ENCODE measurements around the gene PHC2.

Gene PHC2

DNA sequence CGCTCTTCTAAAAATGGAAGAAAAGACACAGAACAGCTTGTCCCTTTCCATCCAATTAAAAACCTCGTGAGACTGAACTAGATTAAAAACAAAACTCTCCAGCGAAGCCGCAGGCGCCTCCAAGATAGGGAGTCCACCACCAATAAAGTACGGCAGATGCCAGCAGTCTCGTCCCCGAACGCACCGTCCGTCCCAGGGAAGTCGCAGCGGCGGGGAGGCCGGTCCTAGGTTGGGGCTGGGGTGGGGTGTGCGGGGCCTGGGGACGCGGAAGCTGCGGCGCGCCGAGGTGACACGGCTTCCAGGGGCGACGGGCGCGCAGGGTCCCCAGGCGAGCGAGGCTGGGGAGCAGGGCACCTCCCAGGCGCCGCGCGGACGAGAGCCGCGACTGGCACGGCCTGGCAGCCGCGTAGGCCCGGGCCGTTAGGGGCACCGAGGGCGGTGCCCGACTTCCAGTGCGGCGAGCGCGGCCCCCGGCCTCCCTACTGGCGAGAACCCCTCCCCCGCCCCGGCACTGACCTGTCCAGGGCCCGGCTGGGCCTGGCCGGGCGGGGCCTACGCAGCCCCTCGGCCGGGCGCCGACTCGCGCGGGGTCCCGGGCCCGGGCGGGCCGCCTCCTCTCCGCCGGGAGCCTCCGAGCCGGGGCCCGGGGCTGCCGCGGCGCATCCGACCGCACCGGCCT is 81.7 kb downstream of the PHC2 start:
- DNase-seq (ENCODE audit: low read depth), result peak; percentile 43

GRCh38 chr1:33348676-33349080 is 82.2 kb downstream of the PHC2 start:
- peak; percentile 34 for DNase-seq (ENCODE audit: low read depth)

DNA sequence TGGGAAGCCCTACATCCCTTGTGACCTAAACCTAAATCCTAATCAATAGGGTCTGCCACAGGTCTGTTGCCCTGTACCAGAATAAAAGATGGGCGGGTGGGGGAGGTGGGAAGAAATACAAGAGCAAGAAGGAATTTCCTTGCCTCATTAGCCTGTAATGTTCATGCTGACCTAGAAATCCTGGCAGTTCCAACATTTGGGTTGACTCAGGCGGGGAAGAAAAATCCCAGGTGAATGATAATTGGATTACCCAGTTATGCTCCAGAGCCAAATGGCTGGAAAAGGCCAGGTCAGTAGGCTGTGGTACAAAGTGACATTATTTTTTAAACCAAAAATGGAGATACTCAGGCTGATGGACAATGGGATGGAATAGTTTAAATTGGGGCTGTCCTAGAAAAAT is 82.7 kb downstream of the PHC2 start:
- peak; percentile 62 for DNase-seq (ENCODE audit: low read depth)

DNA sequence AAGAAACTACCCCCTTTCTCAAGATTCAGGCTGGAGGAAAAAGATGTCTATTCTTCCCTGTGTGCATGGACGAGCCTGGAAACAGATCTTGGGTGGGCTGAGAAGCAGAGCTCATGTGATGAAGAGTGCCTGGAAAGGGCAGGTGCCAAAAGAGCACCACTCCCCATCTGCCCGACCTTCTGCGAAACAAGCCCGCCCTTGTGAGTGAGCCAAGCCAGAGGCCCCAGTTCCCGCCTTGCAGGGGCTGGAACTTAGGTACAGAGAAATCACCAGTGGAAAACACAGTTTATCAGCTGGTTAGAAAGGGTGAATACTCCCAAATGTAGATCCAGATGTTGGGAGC is 83.3 kb downstream of the PHC2 start:
- peak; percentile 37 for DNase-seq (ENCODE audit: low read depth)

DNA sequence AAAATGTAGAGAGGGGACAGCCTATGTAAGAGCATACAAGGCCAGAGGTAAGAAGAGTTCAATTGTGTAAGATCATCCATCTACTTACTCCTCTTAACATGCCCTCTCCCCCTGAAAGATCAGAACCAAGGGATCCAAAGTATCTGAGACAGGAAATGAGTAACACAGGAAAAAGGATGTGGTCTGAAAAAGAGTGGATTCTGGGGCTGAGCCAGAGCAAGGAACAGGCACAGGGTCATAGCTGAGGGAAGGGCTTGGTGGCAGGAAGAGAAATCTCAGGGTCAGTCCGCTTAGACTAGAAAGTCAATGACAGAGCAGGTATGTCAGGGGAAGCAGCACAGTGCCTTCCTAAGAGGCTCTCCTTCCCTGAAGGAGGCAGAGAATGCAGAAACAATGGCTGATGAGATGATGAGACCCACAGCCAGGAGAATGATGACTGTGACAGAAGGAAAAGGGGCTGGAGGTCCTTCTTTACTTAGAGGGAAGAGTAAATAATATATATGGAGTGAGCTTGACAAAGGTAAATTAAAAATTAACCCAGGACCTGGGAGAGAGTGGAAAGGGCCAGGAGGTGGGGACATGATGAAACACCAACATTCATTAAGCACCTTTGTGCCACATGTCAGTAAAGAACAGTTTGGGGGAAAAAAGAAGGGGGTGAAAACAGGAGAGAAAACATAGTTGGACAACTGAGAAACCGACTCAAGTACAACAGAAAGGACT is 83.8 kb downstream of the PHC2 start:
- DNase-seq (ENCODE audit: low read depth), result peak; percentile 97

DNA sequence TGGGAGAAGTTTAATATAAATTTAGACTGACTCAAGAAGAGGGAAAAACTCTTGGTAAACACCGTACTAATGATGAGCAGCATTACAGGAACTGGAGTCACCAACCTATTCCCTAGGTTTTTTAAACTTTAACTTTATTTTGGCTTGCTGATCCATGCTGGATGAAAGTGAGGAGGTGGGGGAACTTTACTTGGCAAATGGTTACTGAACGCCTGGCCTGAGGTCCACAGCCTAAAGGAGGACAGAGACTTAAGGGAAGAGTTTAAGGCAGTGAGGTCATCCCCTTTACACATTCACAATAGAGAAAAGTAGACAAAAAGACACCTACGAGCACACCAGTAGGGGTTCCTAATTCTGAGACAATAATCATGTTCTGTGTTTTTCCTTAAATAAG is 84.4 kb downstream of the PHC2 start:
- no peak for DNase-seq (ENCODE audit: low read depth)

- peak; percentile 61 for DNase-seq (ENCODE audit: low read depth)
These were observed 85.9 kb downstream of the PHC2 start for GRCh38 chr1:33344896-33345560.

- no peak for DNase-seq (ENCODE audit: low read depth)
These were observed 87.4 kb downstream of the PHC2 start for GRCh38 chr1:33343539-33343938.

- DNase-seq (ENCODE audit: low read depth), result peak; percentile 98
These were observed 88.7 kb downstream of the PHC2 start for GRCh38 chr1:33342041-33342723.

GRCh38 chr1:33341190-33341589 is 89.7 kb downstream of the PHC2 start:
- peak; percentile 57 for DNase-seq (ENCODE audit: low read depth)

- no peak for DNase-seq (ENCODE audit: low read depth)
These were observed 91.5 kb downstream of the PHC2 start for GRCh38 chr1:33339413-33339812.

DNA sequence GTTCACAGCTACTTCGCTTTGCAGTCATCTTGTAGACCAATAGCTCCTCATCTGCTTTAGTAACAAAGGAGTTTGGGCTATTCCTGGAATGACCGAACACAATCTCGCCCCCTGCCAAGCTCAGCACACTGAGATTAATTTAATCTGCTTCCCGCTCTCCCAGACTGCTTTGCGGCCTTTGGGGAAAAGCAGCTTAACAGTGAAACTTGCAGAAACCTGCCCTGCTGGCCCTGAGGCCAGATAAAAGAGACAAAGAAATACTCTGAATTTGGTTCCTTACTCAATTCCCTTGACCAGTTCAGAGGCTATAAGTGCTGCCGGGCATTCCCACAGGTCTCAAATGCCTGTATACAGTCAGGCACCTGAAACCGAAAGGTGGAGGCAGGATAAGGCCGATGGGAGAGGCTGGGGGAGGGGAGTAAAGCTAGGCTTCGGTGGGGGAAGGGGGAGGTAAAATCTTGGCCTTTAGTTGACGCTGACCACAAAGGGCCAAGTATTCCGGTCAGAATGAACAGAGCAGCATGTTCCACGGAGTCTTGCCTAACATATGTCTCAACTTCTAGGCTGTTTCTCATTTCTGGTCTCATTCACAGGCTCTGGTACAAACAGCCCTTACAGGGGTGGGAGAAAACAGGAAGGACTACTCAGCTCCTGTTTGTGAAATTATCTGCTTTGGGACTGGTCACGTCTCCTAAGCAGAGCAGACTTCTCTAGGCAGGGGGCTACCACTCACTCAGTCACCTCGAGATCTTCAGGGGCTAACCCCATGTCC is 92.3 kb downstream of the PHC2 start:
- peak; percentile 88 for DNase-seq (ENCODE audit: low read depth)

GRCh38 chr1:33338048-33338439 is 92.9 kb downstream of the PHC2 start:
- DNase-seq (ENCODE audit: low read depth), result peak; percentile 82

GRCh38 chr1:33337441-33337840 is 93.5 kb downstream of the PHC2 start:
- DNase-seq (ENCODE audit: low read depth), result no peak

- no peak for DNase-seq (ENCODE audit: low read depth)
These were observed 94.3 kb downstream of the PHC2 start for GRCh38 chr1:33336580-33336979.

- DNase-seq (ENCODE audit: low read depth), result no peak
These were observed 95.9 kb downstream of the PHC2 start for GRCh38 chr1:33335020-33335419.

DNA sequence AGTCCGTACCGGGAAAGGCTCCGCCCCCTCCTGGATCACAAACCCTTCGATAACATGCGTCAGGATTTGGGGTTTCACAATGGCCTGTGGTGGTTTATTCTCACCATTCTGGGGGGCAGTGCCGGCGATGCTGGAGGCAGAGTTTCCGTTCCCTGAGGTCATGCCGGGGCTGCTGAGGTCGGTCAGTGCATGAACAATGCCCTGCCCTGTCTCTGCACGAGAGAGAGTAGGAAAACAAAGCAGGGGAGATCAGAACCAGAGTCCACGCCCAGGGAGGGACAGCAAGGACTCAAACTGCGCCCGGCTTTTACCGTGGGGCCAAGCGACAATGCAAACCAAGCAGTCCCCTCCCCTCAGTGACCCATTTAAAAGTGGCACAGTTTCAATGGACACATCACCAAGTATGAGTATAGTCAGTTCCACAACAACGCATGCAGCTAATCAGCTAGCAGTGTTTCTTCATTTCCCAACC is 96.8 kb downstream of the PHC2 start:
- no peak for DNase-seq (ENCODE audit: low read depth)

- DNase-seq (ENCODE audit: low read depth), result no peak
These were observed 98.0 kb downstream of the PHC2 start for GRCh38 chr1:33332881-33333280.

- peak; percentile 68 for DNase-seq (ENCODE audit: low read depth)
These were observed 98.5 kb downstream of the PHC2 start for GRCh38 chr1:33332357-33332789.

- peak; percentile 88 for DNase-seq (ENCODE audit: low read depth)
These were observed 99.2 kb downstream of the PHC2 start for GRCh38 chr1:33331444-33332356.

DNA sequence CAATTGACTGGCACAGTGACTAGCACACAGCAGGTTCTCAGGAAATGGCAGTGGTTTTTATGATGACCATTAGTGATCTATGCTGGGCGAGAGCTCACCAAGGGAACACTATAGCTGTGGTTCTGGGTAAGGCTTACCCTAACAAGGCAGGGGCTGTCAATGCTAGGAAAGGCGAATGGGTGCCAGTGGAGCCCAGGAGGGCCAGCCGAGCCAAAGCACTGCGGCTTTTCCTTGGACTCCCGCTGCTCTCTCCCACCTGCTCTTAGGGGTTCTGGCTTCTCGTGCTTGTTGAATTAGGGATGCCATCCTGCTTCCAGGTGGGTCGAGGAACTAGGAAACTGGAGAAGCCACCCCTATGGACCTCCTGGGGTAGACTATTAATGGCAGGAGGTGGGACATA is 100.0 kb downstream of the PHC2 start:
- DNase-seq (ENCODE audit: low read depth), result no peak
